ENCODE results near the gene VPS35L. TPM values are rescaled to one million over a fixed set of nuclear protein-coding genes. Genes with fewer than 3 reads are reported as not detected.

VPS35L gene
- total RNA-seq, 1 donor from 2014 or later = 45.0 TPM

DNA sequence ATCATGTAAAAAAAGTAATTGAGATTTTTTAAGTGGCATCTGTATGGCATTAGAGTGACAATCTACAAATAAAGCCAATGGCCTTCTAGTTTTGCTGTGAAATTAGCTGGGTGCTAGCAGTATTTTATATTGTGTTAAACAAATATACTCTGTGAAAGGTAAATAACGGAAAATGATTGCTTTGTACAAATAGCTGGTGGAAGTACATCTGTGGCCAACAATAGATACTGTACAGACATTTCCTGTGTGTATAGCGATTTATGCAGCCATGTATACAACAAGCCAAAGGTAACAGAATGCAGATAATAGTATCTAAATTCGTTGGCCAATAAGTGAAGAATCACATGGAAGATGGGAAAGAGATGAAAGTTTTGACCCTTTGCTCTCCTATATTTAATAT lies 189.2 kb downstream of the VPS35L start:
- Histone ChIP-seq H3K4me2 (ENCODE audit: low read length) (no peak overlapping the region), H3K9me3 (ENCODE audit: insufficient read depth, low read depth, low read length) (no peaks in the 10 kb centered on the region), H3K27me3 (ENCODE audit: insufficient read depth, low read length) (no peaks in the 10 kb centered on the region), H3K4me3 (ENCODE audit: insufficient read depth, low read depth, low read length) (no peak overlapping the region), H4K20me1 (ENCODE audit: insufficient read depth, low read length) (no peaks in the 10 kb centered on the region), H3K79me2 (ENCODE audit: insufficient read depth, low read length) (no peaks in the 10 kb centered on the region), H3K9ac (ENCODE audit: low read length) (no peak overlapping the region), H3K4me1 (ENCODE audit: insufficient read depth, low read length) (no peaks in the 10 kb centered on the region), H3K27ac (ENCODE audit: low read depth, low read length) (no peak overlapping the region), H3K36me3 (ENCODE audit: insufficient read depth, low read length) (peaks cover 3% of the 10 kb centered on the region), H2AFZ (ENCODE audit: low read depth, low read length) (no peak overlapping the region)
- peaks cover 4% of the 10 kb centered on the region for H3K4me1 Mint-ChIP-seq (ENCODE audit: low read depth, unreplicated experiment)
- no peaks in the 10 kb centered on the region for H3K9me3 Mint-ChIP-seq (ENCODE audit: unreplicated experiment)
- no peak for FAIRE-seq
- H3K4me3 Mint-ChIP-seq (ENCODE audit: unreplicated experiment) = no peak overlapping the region
- H3K36me3 Mint-ChIP-seq (ENCODE audit: low read depth, unreplicated experiment) = peaks cover 4% of the 10 kb centered on the region
- TF ChIP-seq EZH2 (IDR thresholded peaks at IDR 0.05; ENCODE audit: insufficient read depth, low read length) = no peak
- no peaks in the 10 kb centered on the region for H3K27me3 Mint-ChIP-seq (ENCODE audit: low read depth, unreplicated experiment)
- DNase-seq (ENCODE audit: low read depth) = no peak
- no peak overlapping the region for H3K27ac Mint-ChIP-seq (ENCODE audit: unreplicated experiment)

DNA sequence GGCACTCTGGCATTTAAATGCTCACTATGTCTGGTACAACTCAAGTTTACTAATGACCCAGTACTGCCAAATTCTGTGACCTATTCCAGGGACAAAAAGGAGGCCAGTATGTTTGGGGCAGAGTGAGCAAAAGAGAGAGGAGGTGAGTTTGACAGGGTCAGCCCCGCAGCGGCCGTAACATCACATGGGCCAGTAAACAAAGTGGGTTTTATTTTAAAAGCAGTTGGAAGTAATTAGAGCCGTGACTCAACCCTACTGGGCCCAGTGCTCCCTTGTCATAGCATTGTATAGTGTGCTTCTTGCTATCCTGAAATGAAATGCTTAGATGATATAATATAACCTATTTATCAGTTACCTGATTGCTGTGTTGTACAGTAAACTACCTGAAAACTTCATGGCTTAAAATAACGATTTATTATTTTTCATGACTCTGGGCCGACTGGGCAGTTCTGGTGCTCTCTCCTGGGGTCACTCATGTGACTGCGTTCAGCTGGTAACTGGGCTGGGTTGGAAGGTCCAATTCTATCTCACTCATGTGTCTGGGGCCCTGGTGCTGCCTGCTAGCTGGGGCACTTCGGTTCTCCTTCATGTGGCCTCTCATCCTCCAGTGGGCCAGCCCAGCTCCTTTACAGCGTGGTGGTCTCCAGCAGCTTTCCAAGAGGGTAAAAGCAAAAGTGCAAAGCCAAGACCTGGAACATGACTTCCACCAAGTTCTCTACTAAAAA lies 189.9 kb downstream of the VPS35L start:
- Histone ChIP-seq H3K36me3 (ENCODE audit: insufficient read depth, low read length) (no peaks in the 10 kb centered on the region), H3K4me1 (ENCODE audit: insufficient read depth, low read length) (no peaks in the 10 kb centered on the region), H4K20me1 (ENCODE audit: insufficient read depth, low read length) (no peaks in the 10 kb centered on the region), H3K4me3 (ENCODE audit: insufficient read depth, low read depth, low read length) (no peak overlapping the region), H3K4me2 (ENCODE audit: low read length) (peak overlapping the region; percentile 32), H3K9ac (ENCODE audit: low read length) (no peak overlapping the region), H3K27ac (ENCODE audit: low read depth, low read length) (no peak overlapping the region), H3K27me3 (ENCODE audit: insufficient read depth, low read length) (no peaks in the 10 kb centered on the region), H2AFZ (ENCODE audit: low read depth, low read length) (no peak overlapping the region), H3K9me3 (ENCODE audit: insufficient read depth, low read depth, low read length) (no peaks in the 10 kb centered on the region), H3K79me2 (ENCODE audit: insufficient read depth, low read length) (no peaks in the 10 kb centered on the region)
- Mint-ChIP-seq H3K27ac (ENCODE audit: unreplicated experiment) (no peak overlapping the region), H3K9me3 (ENCODE audit: unreplicated experiment) (no peaks in the 10 kb centered on the region), H3K4me3 (ENCODE audit: unreplicated experiment) (no peak overlapping the region), H3K4me1 (ENCODE audit: low read depth, unreplicated experiment) (peaks cover 4% of the 10 kb centered on the region), H3K27me3 (ENCODE audit: low read depth, unreplicated experiment) (no peaks in the 10 kb centered on the region), H3K36me3 (ENCODE audit: low read depth, unreplicated experiment) (peaks cover 3% of the 10 kb centered on the region)
- no peak for TF ChIP-seq EZH2 (IDR thresholded peaks at IDR 0.05; ENCODE audit: insufficient read depth, low read length)
- TF ChIP-seq, protein P1, sequence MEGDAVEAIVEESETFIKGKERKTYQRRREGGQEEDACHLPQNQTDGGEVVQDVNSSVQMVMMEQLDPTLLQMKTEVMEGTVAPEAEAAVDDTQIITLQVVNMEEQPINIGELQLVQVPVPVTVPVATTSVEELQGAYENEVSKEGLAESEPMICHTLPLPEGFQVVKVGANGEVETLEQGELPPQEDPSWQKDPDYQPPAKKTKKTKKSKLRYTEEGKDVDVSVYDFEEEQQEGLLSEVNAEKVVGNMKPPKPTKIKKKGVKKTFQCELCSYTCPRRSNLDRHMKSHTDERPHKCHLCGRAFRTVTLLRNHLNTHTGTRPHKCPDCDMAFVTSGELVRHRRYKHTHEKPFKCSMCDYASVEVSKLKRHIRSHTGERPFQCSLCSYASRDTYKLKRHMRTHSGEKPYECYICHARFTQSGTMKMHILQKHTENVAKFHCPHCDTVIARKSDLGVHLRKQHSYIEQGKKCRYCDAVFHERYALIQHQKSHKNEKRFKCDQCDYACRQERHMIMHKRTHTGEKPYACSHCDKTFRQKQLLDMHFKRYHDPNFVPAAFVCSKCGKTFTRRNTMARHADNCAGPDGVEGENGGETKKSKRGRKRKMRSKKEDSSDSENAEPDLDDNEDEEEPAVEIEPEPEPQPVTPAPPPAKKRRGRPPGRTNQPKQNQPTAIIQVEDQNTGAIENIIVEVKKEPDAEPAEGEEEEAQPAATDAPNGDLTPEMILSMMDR (IDR thresholded peaks at IDR 0.05; ENCODE audit: insufficient read depth, low read depth, low read length) = no peak
- DNase-seq (ENCODE audit: low read depth) (peak; percentile 30), FAIRE-seq (no peak)

DNA sequence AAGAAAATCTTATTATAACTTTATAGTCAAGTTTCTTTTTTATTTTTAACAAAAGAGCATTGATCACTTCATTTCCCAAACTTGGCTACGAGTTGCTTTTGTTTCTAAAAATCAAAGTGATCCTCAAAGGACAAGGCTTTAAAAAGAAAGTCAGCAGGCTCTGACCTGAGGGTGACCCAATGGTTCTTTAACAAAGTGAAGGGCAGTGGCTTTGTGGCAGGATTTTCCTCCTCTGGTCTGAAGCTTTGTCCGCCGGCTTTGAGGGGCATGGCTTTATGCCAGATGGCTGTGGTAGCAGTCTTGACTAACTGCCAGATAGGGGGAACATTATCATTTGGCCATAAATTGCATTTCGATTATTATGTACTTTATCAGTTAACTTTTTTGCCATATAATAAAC lies 191.1 kb downstream of the VPS35L start:
- DNase-seq (ENCODE audit: low read depth) = no peak
- H3K79me2 ChIP-seq (ENCODE audit: insufficient read depth, low read length) = no peaks in the 10 kb centered on the region
- no peaks in the 10 kb centered on the region for H3K36me3 ChIP-seq (ENCODE audit: insufficient read depth, low read length)
- TF ChIP-seq EZH2 (IDR thresholded peaks at IDR 0.05; ENCODE audit: insufficient read depth, low read length) = no peak
- TF ChIP-seq, protein P1 (IDR thresholded peaks at IDR 0.05; ENCODE audit: insufficient read depth, low read depth, low read length) = no peak
- no peak overlapping the region for H3K4me3 ChIP-seq (ENCODE audit: insufficient read depth, low read depth, low read length)
- no peaks in the 10 kb centered on the region for H4K20me1 ChIP-seq (ENCODE audit: insufficient read depth, low read length)
- no peaks in the 10 kb centered on the region for H3K27me3 ChIP-seq (ENCODE audit: insufficient read depth, low read length)
- Mint-ChIP-seq H3K27ac (ENCODE audit: unreplicated experiment) (no peak overlapping the region), H3K9me3 (ENCODE audit: unreplicated experiment) (no peaks in the 10 kb centered on the region), H3K4me3 (ENCODE audit: unreplicated experiment) (no peak overlapping the region), H3K4me1 (ENCODE audit: low read depth, unreplicated experiment) (peaks cover 4% of the 10 kb centered on the region), H3K36me3 (ENCODE audit: low read depth, unreplicated experiment) (no peaks in the 10 kb centered on the region), H3K27me3 (ENCODE audit: low read depth, unreplicated experiment) (no peaks in the 10 kb centered on the region)
- H3K4me2 ChIP-seq (ENCODE audit: low read length) = no peak overlapping the region
- H2AFZ ChIP-seq (ENCODE audit: low read depth, low read length) = no peak overlapping the region
- no peak overlapping the region for H3K9ac ChIP-seq (ENCODE audit: low read length)
- H3K4me1 ChIP-seq (ENCODE audit: insufficient read depth, low read length) = no peaks in the 10 kb centered on the region
- H3K9me3 ChIP-seq (ENCODE audit: insufficient read depth, low read depth, low read length) = no peaks in the 10 kb centered on the region
- H3K27ac ChIP-seq (ENCODE audit: low read depth, low read length) = no peak overlapping the region
- FAIRE-seq = no peak

Measured in astrocyte (in vitro differentiated cells and primary cell).